HUES48 (cell line): Measurements from ENCODE around the gene NQO2.

ENCODE experiments used
- H3K27ac ChIP-seq: one replicate; pipeline ENCODE4 v1.7.0; 2013; ENCODE audit warnings: low read depth, low read length, inconsistent platforms
- H3K27me3 ChIP-seq: 2 replicates; pipeline ENCODE4 v1.6.1; 2013; ENCODE audit warnings: mild to moderate bottlenecking, low read length; ENCODE audit not compliant: control insufficient read depth, insufficient read depth
- H3K36me3 ChIP-seq: 2 replicates; pipeline ENCODE4 v1.6.1; 2013; ENCODE audit warnings: low read length; ENCODE audit not compliant: control insufficient read depth, insufficient read depth
- H3K4me1 ChIP-seq: 2 replicates; pipeline ENCODE4 v1.6.1; 2013; ENCODE audit warnings: mild to moderate bottlenecking, low read length; ENCODE audit not compliant: control insufficient read depth, insufficient read depth
- H3K4me3 ChIP-seq: 2 replicates; pipeline ENCODE4 v1.5.1; 2013; ENCODE audit warnings: mild to moderate bottlenecking, low read depth, low read length
- H3K9ac ChIP-seq: 2 replicates; pipeline ENCODE4 v1.6.1; 2013; ENCODE audit warnings: mild to moderate bottlenecking, low read depth, low read length, moderate library complexity
- H3K9me3 ChIP-seq: 2 replicates; pipeline ENCODE4 v1.6.1; 2013; ENCODE audit warnings: low read length; ENCODE audit not compliant: control insufficient read depth, insufficient read depth

Gene NQO2

GRCh38 chr6:2999618-3000557 is at the start of gene NQO2:
Gene NQO2 (plus strand): TSS chr6:2999894. CDS start chr6:3006553, 6,659 bp downstream.
- peak within 1 kb of the TSS; percentile 66; the same call in 1 of the 2 replicates for H3K9ac ChIP-seq
- H3K4me3 ChIP-seq: peak within 1 kb of the TSS; percentile 84
- H3K9me3 ChIP-seq: no peaks in the 10 kb centered on the region
- peaks cover 6% of the 10 kb centered on the region; the same call in 1 of the 2 replicates for H3K4me1 ChIP-seq
- H3K27me3 ChIP-seq: no peaks in the 10 kb centered on the region
- peaks cover 10% of the 10 kb centered on the region for H3K36me3 ChIP-seq
- peak within 1 kb of the TSS; percentile 70 for H3K27ac ChIP-seq

GRCh38 chr6:2950713-2951112 is 49.0 kb upstream of the NQO2 start:
- no peak overlapping the region for H3K4me3 ChIP-seq
- no peaks in the 10 kb centered on the region for H3K27me3 ChIP-seq
- no peak overlapping the region for H3K27ac ChIP-seq
- no peaks in the 10 kb centered on the region for H3K9me3 ChIP-seq
- peaks cover 9% of the 10 kb centered on the region; the same call in 1 of the 2 replicates for H3K4me1 ChIP-seq
- H3K36me3 ChIP-seq: peaks cover 6% of the 10 kb centered on the region; the same call in 1 of the 2 replicates
- no peak overlapping the region for H3K9ac ChIP-seq

- H3K4me3 ChIP-seq: no peak overlapping the region
- H3K4me1 ChIP-seq: peaks cover 9% of the 10 kb centered on the region; the same call in 1 of the 2 replicates
- no peaks in the 10 kb centered on the region for H3K9me3 ChIP-seq
- peaks cover 6% of the 10 kb centered on the region; the same call in 1 of the 2 replicates for H3K36me3 ChIP-seq
- H3K27ac ChIP-seq: no peak overlapping the region
- H3K9ac ChIP-seq: no peak overlapping the region
- no peaks in the 10 kb centered on the region for H3K27me3 ChIP-seq
Observed at GRCh38 chr6:2951728-2952127, 48.0 kb upstream of the NQO2 start.

GRCh38 chr6:2952557-2953095 is 47.1 kb upstream of the NQO2 start:
- no peak overlapping the region; the same call in 1 of the 2 replicates for H3K4me3 ChIP-seq

GRCh38 chr6:2953098-2953497 is 46.6 kb upstream of the NQO2 start:
- H3K36me3 ChIP-seq: peaks cover 2% of the 10 kb centered on the region; the same call in 1 of the 2 replicates
- no peaks in the 10 kb centered on the region for H3K9me3 ChIP-seq
- H3K9ac ChIP-seq: no peak overlapping the region
- H3K27ac ChIP-seq: no peak overlapping the region
- peaks cover 9% of the 10 kb centered on the region; the same call in 1 of the 2 replicates for H3K4me1 ChIP-seq
- H3K27me3 ChIP-seq: no peaks in the 10 kb centered on the region
- H3K4me3 ChIP-seq: no peak overlapping the region; the same call in 1 of the 2 replicates

More at GRCh38 chr6:2952557-2953095, 47.1 kb upstream of the NQO2 start:
- Histone ChIP-seq H3K36me3 (peaks cover 6% of the 10 kb centered on the region; the same call in 1 of the 2 replicates), H3K4me1 (peaks cover 9% of the 10 kb centered on the region; the same call in 1 of the 2 replicates), H3K9ac (no peak overlapping the region), H3K9me3 (no peaks in the 10 kb centered on the region), H3K27ac (no peak overlapping the region), H3K27me3 (no peaks in the 10 kb centered on the region)

GRCh38 chr6:2956930-2957685 is 42.6 kb upstream of the NQO2 start:
- Histone ChIP-seq H3K27ac (no peak overlapping the region), H3K4me3 (no peak overlapping the region), H3K4me1 (peaks cover 31% of the 10 kb centered on the region), H3K36me3 (no peaks in the 10 kb centered on the region), H3K9ac (no peak overlapping the region), H3K27me3 (no peaks in the 10 kb centered on the region), H3K9me3 (no peaks in the 10 kb centered on the region)

- H3K9ac ChIP-seq: no peak overlapping the region
- H3K4me3 ChIP-seq: no peak overlapping the region
- no peak overlapping the region for H3K27ac ChIP-seq
- no peaks in the 10 kb centered on the region for H3K27me3 ChIP-seq
- H3K9me3 ChIP-seq: no peaks in the 10 kb centered on the region
- peaks cover 35% of the 10 kb centered on the region for H3K4me1 ChIP-seq
- H3K36me3 ChIP-seq: no peaks in the 10 kb centered on the region
Observed at GRCh38 chr6:2957696-2958330, 41.9 kb upstream of the NQO2 start.

- Histone ChIP-seq H3K27me3 (no peaks in the 10 kb centered on the region), H3K36me3 (no peaks in the 10 kb centered on the region), H3K27ac (no peak overlapping the region), H3K9ac (no peak overlapping the region), H3K4me3 (no peak overlapping the region), H3K4me1 (peaks cover 37% of the 10 kb centered on the region), H3K9me3 (no peaks in the 10 kb centered on the region)
Observed at GRCh38 chr6:2958331-2958711, 41.4 kb upstream of the NQO2 start.

- no peak overlapping the region for H3K27ac ChIP-seq
- H3K36me3 ChIP-seq: no peaks in the 10 kb centered on the region
- no peak overlapping the region for H3K9ac ChIP-seq
- H3K9me3 ChIP-seq: no peaks in the 10 kb centered on the region
- peaks cover 38% of the 10 kb centered on the region for H3K4me1 ChIP-seq
- H3K4me3 ChIP-seq: no peak overlapping the region
- no peaks in the 10 kb centered on the region for H3K27me3 ChIP-seq
Observed at GRCh38 chr6:2958776-2959175, 40.9 kb upstream of the NQO2 start.

- no peaks in the 10 kb centered on the region for H3K9me3 ChIP-seq
- no peak overlapping the region for H3K4me3 ChIP-seq
- H3K36me3 ChIP-seq: no peaks in the 10 kb centered on the region
- no peaks in the 10 kb centered on the region for H3K27me3 ChIP-seq
- peaks cover 38% of the 10 kb centered on the region for H3K4me1 ChIP-seq
- H3K9ac ChIP-seq: no peak overlapping the region
- peak overlapping the region; percentile 48 for H3K27ac ChIP-seq
Observed at GRCh38 chr6:2959909-2960719, 39.6 kb upstream of the NQO2 start.
